Aorta (tissue), 5 donors: ENCODE data around the gene SCUBE3. TPM values are rescaled to one million over a fixed set of nuclear protein-coding genes. Genes with fewer than 3 reads are reported as not detected.

Experiments
- ATAC-seq: fragments of 200-7000 bp; cut with Tn5 transposase; one replicate; pipeline ENCODE4 v1.9.1; 2022; ENCODE audit warnings: moderate library complexity; ENCODE audit not compliant: low FRiP score
- DNase-seq, 2 donors: peaks; one replicate each; pipeline ENCODE4 v3.0.0-alpha.2; 2020
- H3K27ac ChIP-seq, 2 donors: one replicate each; pipeline ENCODE4 v1.5.1; 2013; ENCODE audit warnings: low read length in 2 of 2, mild to moderate bottlenecking in 2 of 2, moderate library complexity in 2 of 2, control low read depth in 1 of 2, inconsistent platforms in 1 of 2, low read depth in 1 of 2
- H3K27me3 ChIP-seq, 2 donors: one replicate each; pipeline ENCODE4 v1.6.1; 2013; ENCODE audit warnings: control low read depth in 1 of 2, low read length in 1 of 2, mild to moderate bottlenecking in 1 of 2, moderate library complexity in 1 of 2; ENCODE audit not compliant: insufficient read depth in 2 of 2, control insufficient read depth in 1 of 2
- H3K36me3 ChIP-seq, 2 donors: one replicate each; pipeline ENCODE4 v1.6.1; 2013; ENCODE audit warnings: control low read depth in 1 of 2, low read length in 1 of 2, mild to moderate bottlenecking in 1 of 2; ENCODE audit not compliant: insufficient read depth in 2 of 2, control insufficient read depth in 1 of 2
- H3K4me1 ChIP-seq, 2 donors: one replicate each; pipeline ENCODE4 v1.6.1; 2013; ENCODE audit warnings: low read length in 2 of 2, control low read depth in 1 of 2, mild to moderate bottlenecking in 1 of 2, moderate library complexity in 1 of 2; ENCODE audit not compliant: insufficient read depth in 2 of 2, control insufficient read depth in 1 of 2
- H3K4me3 ChIP-seq, 2 donors: one replicate each; pipeline ENCODE4 v1.5.1; 2013; ENCODE audit warnings: low read length in 2 of 2, control low read depth in 1 of 2, mild to moderate bottlenecking in 1 of 2
- H3K9me3 ChIP-seq: one replicate; pipeline ENCODE4 v1.6.1; 2013; ENCODE audit warnings: mild to moderate bottlenecking, low read length; ENCODE audit not compliant: control insufficient read depth
- WGBS, 2 donors: extraction: QIAGEN DNeasy Blood & Tissue Kit; methylation state at CpG; one replicate each; pipeline ENCODE4 v1.1.7; 2013; 5-methylcytosine and 5-hydroxymethylcytosine counted together
- intact Hi-C, 2 donors: fragments of 100-400 bp; cut with DNase I; formaldehyde crosslinking; loops; one replicate each; pipeline versions ENCODE4 v1.14.2 to v1.15.0; 2022
- polyA plus RNA-seq, 2 donors: library from polyadenylated mRNA; stranded (reverse); fragments of 200-250 nt; gene quantifications; one replicate each; pipeline ENCODE4 v1.2.3, GENCODE V29; 2013
- total RNA-seq, 2 donors: library from RNA; stranded (reverse); fragmentation: NEBNext Ultra II Directional; extraction: Animal tissue kit (Norgen Biotek cat#: 25700); gene quantifications; one replicate each; pipeline ENCODE4 v1.2.1, GENCODE V29; 2021
- donor health status: healthy with polysubstance abuse.
- donor health status: Bipolar disorder and iron deficiency.
- donor health status: DM: no; HTN: no; CAD: no.
- donor health status: DM: no; HTN: no; CAD: no.
- donor health status: DM: yes; HTN: yes; CAD: no.

Gene SCUBE3
- total and polyA plus RNA-seq, 4 donors: 9.1 to 63.6 (median 54.3) TPM

DNA sequence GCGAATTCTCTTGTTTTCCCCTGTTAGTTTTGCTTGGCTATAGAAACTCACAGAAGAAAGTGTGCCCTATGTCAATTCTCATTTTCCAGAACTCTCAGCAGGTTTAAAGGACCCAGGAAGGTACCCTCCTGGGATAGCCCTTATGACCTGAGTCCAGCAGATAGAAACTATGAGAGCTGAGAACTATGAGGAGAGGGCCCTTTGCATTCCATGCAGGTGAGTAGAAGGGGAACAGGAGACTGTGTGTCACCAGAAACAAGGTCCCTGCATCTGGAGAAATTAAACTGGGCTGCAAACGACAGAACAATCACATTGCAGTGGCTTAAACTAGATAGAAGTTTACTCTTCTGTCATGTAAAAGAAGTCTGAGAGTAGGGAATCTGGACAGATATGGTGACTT is 35.7 kb upstream of the SCUBE3 start:
- H3K4me3 ChIP-seq: no peak overlapping the region
- H3K27me3 ChIP-seq: no peaks in the 10 kb centered on the region
- H3K27ac ChIP-seq: no peak overlapping the region
- ATAC-seq (no peak), DNase-seq (no peak)
- intact Hi-C loops: no loop called here
- WGBS, 2 donors: 20 to 46% methylated on average over 2 of the region's 2 CpGs
- H3K36me3 ChIP-seq: no peaks in the 10 kb centered on the region
- no peaks in the 10 kb centered on the region for H3K9me3 ChIP-seq
- H3K4me1 ChIP-seq: peaks cover 7 to 11% of the 10 kb centered on the region in 2 donors

DNA sequence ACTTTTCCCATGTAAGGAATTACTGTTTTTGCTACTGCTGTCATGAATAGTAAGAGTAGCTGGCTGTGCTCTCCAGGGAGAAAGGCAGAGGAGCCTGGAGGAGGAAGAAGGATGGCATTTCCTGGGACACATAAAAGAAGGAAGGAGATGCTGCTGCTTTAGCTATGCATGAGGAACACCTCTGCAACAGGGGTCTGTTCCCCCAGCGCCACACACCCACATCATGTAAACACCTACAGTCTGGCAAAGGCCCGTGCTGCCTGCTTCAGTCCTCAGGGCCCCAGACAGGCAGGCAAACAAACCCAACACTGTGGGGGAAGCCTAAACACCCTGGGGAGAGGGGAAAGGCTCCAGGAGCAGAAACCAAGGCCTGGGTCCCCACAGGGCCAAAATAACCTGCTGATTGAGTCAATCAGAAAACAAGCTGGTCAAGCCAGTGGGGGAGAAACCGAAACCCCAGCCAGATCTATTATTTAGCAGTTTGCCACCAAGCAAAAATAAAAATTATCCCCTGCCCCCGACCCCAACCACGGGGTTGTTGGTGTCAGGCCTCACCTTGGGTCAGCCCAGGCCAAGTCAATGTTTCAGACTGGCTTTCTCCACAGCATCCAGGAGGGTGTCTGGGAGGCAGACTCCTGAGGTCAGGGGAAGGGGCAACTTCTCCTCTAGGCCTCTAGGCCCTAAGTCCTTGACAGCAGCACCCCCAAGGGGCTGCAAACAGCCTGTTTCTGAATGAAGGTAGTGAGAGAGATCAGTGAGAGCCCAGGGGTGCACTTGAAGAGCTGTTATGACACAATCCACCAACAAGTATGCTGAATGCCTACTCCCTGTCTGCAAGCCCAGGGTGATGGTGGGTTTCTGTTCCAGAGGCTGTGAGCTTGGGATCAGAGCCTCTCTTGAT is 34.6 kb upstream of the SCUBE3 start:
- H3K27ac ChIP-seq: peak overlapping the region; percentile 32 to 90
- no peaks in the 10 kb centered on the region for H3K36me3 ChIP-seq
- H3K4me1 ChIP-seq: peaks cover 7 to 11% of the 10 kb centered on the region in 2 donors
- no peaks in the 10 kb centered on the region for H3K27me3 ChIP-seq
- intact Hi-C loops: no loop called here
- ATAC-seq (no peak), DNase-seq (no peak)
- no peaks in the 10 kb centered on the region for H3K9me3 ChIP-seq
- 12 to 25% methylated on average over 5 of the region's 5 CpGs for WGBS, 2 donors
- no peak overlapping the region for H3K4me3 ChIP-seq

DNA sequence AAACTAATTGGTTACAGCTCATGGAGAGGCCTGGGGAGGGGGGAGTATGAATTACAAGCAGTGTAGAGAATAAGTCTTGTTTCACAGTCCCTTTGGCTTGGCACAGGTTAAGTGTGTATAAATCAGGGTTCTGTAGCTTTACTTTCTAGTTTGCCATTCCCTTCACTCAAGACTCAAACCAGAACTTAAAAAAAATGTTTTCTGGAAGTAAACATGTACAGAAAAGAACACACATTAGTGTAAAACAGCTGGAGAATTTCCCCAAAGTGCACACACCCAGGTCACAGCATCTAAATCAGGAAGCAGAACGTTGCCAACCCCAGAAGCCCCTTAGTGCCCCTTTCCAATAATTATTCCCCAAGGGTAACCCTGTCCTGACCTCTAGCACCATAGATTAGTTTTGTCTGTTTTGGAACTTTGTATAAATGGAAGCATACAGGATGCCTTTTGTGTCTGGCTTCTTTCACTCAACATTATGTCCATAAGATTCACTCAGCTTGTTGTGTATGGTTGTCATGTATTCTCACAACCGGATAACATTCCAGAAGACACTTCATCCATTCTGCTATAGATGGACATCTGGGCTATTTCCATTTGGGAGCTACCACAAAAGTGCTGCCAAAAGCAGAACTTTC is 33.7 kb upstream of the SCUBE3 start:
- Histone ChIP-seq H3K27me3 (no peaks in the 10 kb centered on the region), H3K4me1 (peaks cover 7 to 11% of the 10 kb centered on the region in 2 donors), H3K9me3 (no peaks in the 10 kb centered on the region), H3K4me3 (no peak overlapping the region), H3K36me3 (no peaks in the 10 kb centered on the region), H3K27ac (peak overlapping the region; percentile 57 to 90)
- WGBS, 2 donors: 60 to 65% methylated on average over 2 of the region's 2 CpGs
- ATAC-seq (no peak), DNase-seq (no peak)
- intact Hi-C loops: no loop called here

DNA sequence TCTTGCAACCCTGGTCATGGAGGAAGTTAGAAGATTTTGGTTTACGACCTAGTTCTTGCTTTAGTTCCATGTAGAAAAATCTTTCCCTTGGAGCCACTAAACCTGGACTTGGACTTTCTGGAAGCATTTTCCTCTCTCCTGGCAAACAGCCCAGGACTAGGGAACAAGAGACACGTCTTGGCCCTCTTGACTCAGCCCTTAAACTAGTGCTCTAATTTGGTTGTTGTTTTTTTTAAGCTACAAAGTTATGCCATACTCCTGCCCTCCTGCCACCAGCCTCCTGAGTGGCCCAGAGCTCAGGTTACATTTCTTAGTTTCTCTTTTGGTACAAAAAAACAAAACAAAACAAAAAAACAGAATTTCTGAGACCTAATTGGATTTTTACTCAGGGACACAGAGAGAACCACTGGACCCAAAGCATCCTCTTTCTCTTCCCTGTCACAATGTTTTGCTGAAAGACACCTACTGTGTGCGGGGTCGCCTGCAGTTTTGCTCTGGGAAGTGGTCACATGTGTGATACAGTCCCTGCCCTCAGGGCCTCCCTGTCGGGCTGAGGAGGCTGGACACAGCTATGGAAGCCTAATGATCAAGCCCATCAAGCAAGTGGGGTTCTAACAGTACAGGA is 32.3 kb upstream of the SCUBE3 start:
- no peaks in the 10 kb centered on the region for H3K9me3 ChIP-seq
- WGBS, 2 donors: 27 to 30% methylated on average over 5 of the region's 5 CpGs
- ATAC-seq: peak; percentile 87
- peak in 1 of 2 donors; percentile 78 for DNase-seq
- no peaks in the 10 kb centered on the region for H3K36me3 ChIP-seq
- peak overlapping the region; percentile 64 to 94 for H3K27ac ChIP-seq
- H3K4me3 ChIP-seq: no peak overlapping the region
- peaks cover 8 to 11% of the 10 kb centered on the region in 2 donors for H3K4me1 ChIP-seq
- intact Hi-C loops: no loop called here
- no peaks in the 10 kb centered on the region for H3K27me3 ChIP-seq

DNA sequence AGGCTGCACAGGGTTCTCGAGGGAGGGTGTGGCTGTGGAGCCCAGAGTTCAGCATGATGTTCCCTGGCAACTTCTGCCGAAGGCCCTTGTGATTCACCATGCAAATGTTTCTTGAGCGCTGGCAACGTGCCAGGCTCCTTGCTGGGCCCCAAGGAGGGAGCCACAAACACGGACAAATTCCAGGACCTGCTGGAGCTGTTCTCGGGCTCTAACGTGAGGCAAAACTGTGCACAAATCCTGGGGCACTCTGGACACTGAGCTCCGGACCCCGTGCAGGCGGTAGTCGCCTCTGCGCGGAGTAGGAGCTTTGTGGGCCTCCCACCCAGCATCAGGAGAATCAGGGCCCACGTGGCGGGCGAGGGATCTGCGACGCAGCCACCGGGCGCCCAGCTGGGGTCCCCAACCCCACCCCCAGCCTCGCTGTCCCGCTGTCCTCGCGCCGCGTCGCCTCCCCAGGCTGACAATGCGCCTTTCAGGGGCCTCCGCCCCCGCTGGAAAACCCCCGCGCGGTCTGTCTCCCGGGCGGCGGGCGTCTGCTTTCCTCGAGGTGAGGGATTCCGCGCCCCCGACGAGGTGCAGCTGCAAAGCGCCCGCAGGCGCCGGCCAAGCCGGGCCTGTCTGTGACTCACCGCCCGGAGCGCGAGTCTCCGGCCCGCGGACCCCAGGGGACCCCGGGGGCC is 31.7 kb upstream of the SCUBE3 start:
- Histone ChIP-seq H3K4me3 (no peak overlapping the region), H3K27me3 (no peaks in the 10 kb centered on the region), H3K4me1 (peaks cover 8 to 11% of the 10 kb centered on the region in 2 donors), H3K36me3 (no peaks in the 10 kb centered on the region), H3K27ac (peak overlapping the region; percentile 57 to 94), H3K9me3 (no peaks in the 10 kb centered on the region)
- 13% methylated on average over 53 to 55 of the region's 55 CpGs for WGBS, 2 donors
- peak; percentile 82 for ATAC-seq
- DNase-seq: peak; percentile 88 to 90
- intact Hi-C loops: no loop called here

DNA sequence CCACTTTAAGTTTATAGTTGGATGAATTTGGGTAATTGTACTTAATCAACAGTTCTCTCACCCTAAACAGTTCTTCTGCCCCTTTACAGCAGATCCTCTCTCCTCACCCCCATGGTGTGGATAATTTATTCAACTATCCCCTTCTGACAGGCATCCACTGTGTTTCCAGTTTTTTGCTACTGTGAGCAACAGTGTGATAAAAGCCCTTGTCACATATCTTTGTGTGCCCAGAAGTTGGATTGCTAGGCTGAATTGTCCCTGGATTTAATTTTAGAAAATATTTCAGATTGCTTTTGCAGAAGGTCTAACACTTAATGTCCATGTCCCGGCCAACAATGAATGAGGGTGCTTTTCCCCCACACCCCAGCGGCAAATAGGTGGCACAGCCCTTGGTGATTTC is 30.5 kb upstream of the SCUBE3 start:
- DNase-seq: no peak

DNA sequence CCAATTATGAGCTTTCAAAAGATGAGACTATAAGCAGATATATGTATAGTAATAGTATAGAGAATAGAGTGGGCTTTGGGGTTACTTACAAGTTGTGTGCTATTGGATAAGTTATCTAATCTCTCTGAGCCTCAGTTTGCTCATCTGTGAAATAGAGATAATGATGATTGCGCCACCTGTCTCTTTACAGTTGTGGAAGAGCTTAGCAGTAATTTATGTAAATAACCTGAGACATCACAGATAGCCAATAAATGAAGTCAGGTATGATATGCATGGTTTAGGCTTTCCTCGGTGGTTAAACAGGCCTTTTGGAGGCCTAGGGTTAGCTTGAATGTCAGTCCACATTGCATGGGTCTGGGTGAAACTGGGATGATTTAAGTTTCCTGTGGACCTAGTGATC is 29.8 kb upstream of the SCUBE3 start:
- H3K27me3 ChIP-seq: no peaks in the 10 kb centered on the region
- ATAC-seq: no peak
- no peak for DNase-seq
- 92 to 96% methylated on average over 2 of the region's 2 CpGs for WGBS, 2 donors
- no peaks in the 10 kb centered on the region for H3K36me3 ChIP-seq
- no peak overlapping the region for H3K4me3 ChIP-seq
- H3K4me1 ChIP-seq: peaks cover 8% of the 10 kb centered on the region in 2 donors
- peak overlapping the region in 1 of 2 donors; percentile 82 for H3K27ac ChIP-seq
- H3K9me3 ChIP-seq: no peaks in the 10 kb centered on the region
- intact Hi-C loops: no loop called here

More for the DNA sequence above, 30.5 kb upstream of the SCUBE3 start:
- Histone ChIP-seq H3K36me3 (no peaks in the 10 kb centered on the region), H3K27ac (peak overlapping the region in 1 of 2 donors; percentile 48), H3K4me3 (no peak overlapping the region), H3K9me3 (no peaks in the 10 kb centered on the region), H3K4me1 (peaks cover 8 to 11% of the 10 kb centered on the region in 2 donors), H3K27me3 (no peaks in the 10 kb centered on the region)
- WGBS, 2 donors: 33 to 35% methylated on average over 2 of the region's 2 CpGs
- intact Hi-C loops: no loop called here
- ATAC-seq: no peak

DNA sequence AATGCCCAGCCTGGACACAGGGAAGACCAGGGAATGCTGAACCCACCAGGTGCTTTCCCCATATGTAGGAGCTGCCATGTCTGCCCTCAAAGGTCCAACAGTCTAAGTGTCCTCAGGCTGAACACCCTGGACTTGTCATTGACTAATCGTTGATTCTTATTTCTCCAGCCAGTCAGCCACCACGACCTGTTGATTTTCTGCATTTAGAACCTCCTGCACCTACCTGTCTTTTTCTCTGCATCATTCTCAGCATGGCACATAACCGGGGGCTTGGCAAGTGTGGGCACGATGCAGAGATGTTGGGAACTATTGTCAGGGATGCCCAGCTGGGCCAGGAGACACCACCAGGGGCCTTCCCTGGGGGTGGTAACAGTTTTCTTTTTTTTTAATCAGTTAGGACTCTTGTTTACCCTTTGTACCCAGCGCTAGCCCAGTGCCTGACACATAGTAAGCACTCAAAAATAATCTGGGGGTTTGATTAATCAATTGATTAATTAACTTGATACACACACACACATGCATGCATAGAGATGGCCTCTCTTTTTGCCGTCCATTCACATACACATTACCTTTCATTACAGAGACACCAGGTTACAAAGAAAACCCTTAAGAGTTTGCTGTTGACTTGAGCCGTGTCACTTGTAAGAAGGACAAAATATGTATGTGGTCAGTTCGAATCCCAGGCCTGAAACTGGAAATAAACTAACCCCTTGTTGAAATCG is 29.0 kb upstream of the SCUBE3 start:
- no peak overlapping the region for H3K4me3 ChIP-seq
- H3K36me3 ChIP-seq: no peaks in the 10 kb centered on the region
- H3K9me3 ChIP-seq: no peaks in the 10 kb centered on the region
- WGBS, 2 donors: 51 to 56% methylated on average over 9 of the region's 9 CpGs
- DNase-seq (no peak), ATAC-seq (no peak)
- intact Hi-C loops: loop anchor here (5.0 kb wide), 1 partner anchor 37 kb away; no protein-coding TSS in a partner anchor
- peaks cover 2 to 7% of the 10 kb centered on the region in 2 donors for H3K4me1 ChIP-seq
- peak overlapping the region; percentile 36 to 82 for H3K27ac ChIP-seq
- no peaks in the 10 kb centered on the region for H3K27me3 ChIP-seq
